ENCODE measurements around the gene NENF. TPM values are rescaled to one million over a fixed set of nuclear protein-coding genes. Genes with fewer than 3 reads are reported as not detected.
A peak's percentile ranks its signal among the peaks of the same experiment; 100 is the strongest.

Gene NENF
- polyA plus RNA-seq, 1 donor (not counting 4 experiments of a cell fraction or from before 2014, with no cell fraction given): 65.6 TPM

GRCh38 chr1:212461916-212462660 lies 29.4 kb downstream of the NENF start:
- Histone ChIP-seq H3K4me1 (ENCODE audit: control insufficient read depth, extremely low read depth, insufficient read depth, low read length) (peaks cover 7% of the 10 kb centered on the region), H2AFZ (ENCODE audit: control insufficient read depth, low read length) (no peak overlapping the region), H3K9ac (ENCODE audit: control insufficient read depth, extremely low read depth, insufficient read depth, low read length) (no peak overlapping the region), H3K9me3 (ENCODE audit: control insufficient read depth, low read depth, low read length) (no peaks in the 10 kb centered on the region), H3K36me3 (ENCODE audit: control insufficient read depth in 2 of 2, extremely low read depth in 1 of 2, insufficient read depth in 2 of 2, low read length in 2 of 2) (no peaks in the 10 kb centered on the region), H3K9me1 (ENCODE audit: control insufficient read depth, extremely low read depth, insufficient read depth, low read length) (no peaks in the 10 kb centered on the region), H4K20me1 (ENCODE audit: control insufficient read depth, extremely low read depth, insufficient read depth, low read length) (no peaks in the 10 kb centered on the region), H3K4me2 (ENCODE audit: control insufficient read depth, extremely low read depth, insufficient read depth, low read depth, low read length) (no peak overlapping the region), H3K27ac (ENCODE audit: control insufficient read depth, insufficient read depth, low read length) (no peak overlapping the region), H3K27me3 (ENCODE audit: control insufficient read depth, extremely low read depth, insufficient read depth, low read length) (no peaks in the 10 kb centered on the region), H3K79me2 (ENCODE audit: control insufficient read depth, insufficient read depth, low read length) (no peaks in the 10 kb centered on the region), H3K4me3 (ENCODE audit: control insufficient read depth in 2 of 3, extremely low read depth in 1 of 3, insufficient read depth in 2 of 3, low read depth in 1 of 3, low read length in 3 of 3) (no peak overlapping the region)
- DNase-seq (ENCODE audit: low read depth, low spot score) (no peak), FAIRE-seq (no peak)
- dilution Hi-C loops (cut with MboI; ENCODE audit: extremely low pct_ligation_motif_present, low sequenced_read_pairs): no loop called here
- TF ChIP-seq, protein P1, sequence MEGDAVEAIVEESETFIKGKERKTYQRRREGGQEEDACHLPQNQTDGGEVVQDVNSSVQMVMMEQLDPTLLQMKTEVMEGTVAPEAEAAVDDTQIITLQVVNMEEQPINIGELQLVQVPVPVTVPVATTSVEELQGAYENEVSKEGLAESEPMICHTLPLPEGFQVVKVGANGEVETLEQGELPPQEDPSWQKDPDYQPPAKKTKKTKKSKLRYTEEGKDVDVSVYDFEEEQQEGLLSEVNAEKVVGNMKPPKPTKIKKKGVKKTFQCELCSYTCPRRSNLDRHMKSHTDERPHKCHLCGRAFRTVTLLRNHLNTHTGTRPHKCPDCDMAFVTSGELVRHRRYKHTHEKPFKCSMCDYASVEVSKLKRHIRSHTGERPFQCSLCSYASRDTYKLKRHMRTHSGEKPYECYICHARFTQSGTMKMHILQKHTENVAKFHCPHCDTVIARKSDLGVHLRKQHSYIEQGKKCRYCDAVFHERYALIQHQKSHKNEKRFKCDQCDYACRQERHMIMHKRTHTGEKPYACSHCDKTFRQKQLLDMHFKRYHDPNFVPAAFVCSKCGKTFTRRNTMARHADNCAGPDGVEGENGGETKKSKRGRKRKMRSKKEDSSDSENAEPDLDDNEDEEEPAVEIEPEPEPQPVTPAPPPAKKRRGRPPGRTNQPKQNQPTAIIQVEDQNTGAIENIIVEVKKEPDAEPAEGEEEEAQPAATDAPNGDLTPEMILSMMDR (optimal IDR thresholded peaks at IDR 0.05 in 1 of 3, IDR thresholded peaks at IDR 0.05 in 1 of 3, conservative IDR thresholded peaks at IDR 0.05 in 1 of 3; ENCODE audit: extremely low read depth in 1 of 3, insufficient read depth in 2 of 3, low read length in 3 of 3): no peak
- no peak for TF ChIP-seq EZH2 (IDR thresholded peaks at IDR 0.05; ENCODE audit: low read length)

DNA sequence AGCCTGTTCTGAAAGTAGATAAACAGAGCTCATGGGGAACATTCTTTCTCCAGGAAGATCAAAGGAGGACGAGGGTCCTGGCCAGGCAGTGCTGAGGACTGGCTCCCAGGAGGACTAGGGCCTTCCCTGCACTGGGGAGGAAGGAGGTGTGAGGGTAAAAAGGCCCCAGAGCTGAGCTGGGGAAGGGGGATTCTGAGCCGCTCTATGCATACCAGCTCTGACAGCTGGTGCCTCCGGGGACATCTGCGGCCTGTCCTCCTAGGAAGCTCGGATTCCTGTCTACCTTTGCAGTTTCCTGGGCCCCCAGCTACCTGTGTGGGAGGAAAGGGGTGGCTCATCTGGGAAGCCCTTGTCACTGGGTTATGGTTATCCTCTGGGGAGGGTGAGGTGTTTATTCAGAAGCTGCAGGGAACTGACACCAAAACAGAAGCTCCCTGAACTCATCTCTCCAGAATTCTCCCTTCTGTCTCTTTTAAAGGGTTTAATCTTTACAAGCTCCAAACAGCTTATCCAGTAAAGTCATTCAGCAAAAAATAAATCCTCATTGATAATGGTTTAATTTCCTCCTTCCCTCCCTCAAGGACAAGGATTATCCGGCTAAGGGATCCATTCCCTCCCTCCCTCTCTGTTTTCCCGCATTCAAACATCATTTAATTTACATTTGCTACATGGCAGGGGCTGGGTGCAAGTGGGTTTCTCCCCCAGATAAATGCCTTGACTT lies 31.0 kb downstream of the NENF start:
- Histone ChIP-seq H3K36me3 (ENCODE audit: control insufficient read depth in 2 of 2, extremely low read depth in 1 of 2, insufficient read depth in 2 of 2, low read length in 2 of 2) (no peaks in the 10 kb centered on the region), H3K9me3 (ENCODE audit: control insufficient read depth, low read depth, low read length) (no peaks in the 10 kb centered on the region), H3K9ac (ENCODE audit: control insufficient read depth, extremely low read depth, insufficient read depth, low read length) (no peak overlapping the region), H3K9me1 (ENCODE audit: control insufficient read depth, extremely low read depth, insufficient read depth, low read length) (no peaks in the 10 kb centered on the region), H3K27me3 (ENCODE audit: control insufficient read depth, extremely low read depth, insufficient read depth, low read length) (no peaks in the 10 kb centered on the region), H4K20me1 (ENCODE audit: control insufficient read depth, extremely low read depth, insufficient read depth, low read length) (no peaks in the 10 kb centered on the region), H3K4me2 (ENCODE audit: control insufficient read depth, extremely low read depth, insufficient read depth, low read depth, low read length) (no peak overlapping the region), H2AFZ (ENCODE audit: control insufficient read depth, low read length) (peak overlapping the region; percentile 43), H3K4me1 (ENCODE audit: control insufficient read depth, extremely low read depth, insufficient read depth, low read length) (peaks cover 12% of the 10 kb centered on the region), H3K79me2 (ENCODE audit: control insufficient read depth, insufficient read depth, low read length) (no peaks in the 10 kb centered on the region), H3K27ac (ENCODE audit: control insufficient read depth, insufficient read depth, low read length) (no peak overlapping the region), H3K4me3 (ENCODE audit: control insufficient read depth in 2 of 3, extremely low read depth in 1 of 3, insufficient read depth in 2 of 3, low read depth in 1 of 3, low read length in 3 of 3) (no peak overlapping the region)
- no peak for TF ChIP-seq EZH2 (IDR thresholded peaks at IDR 0.05; ENCODE audit: low read length)
- TF ChIP-seq, protein P1 (optimal IDR thresholded peaks at IDR 0.05 in 1 of 3, IDR thresholded peaks at IDR 0.05 in 1 of 3, conservative IDR thresholded peaks at IDR 0.05 in 1 of 3; ENCODE audit: extremely low read depth in 1 of 3, insufficient read depth in 2 of 3, low read length in 3 of 3): no peak
- FAIRE-seq (no peak), DNase-seq (ENCODE audit: low read depth, low spot score) (no peak)
- dilution Hi-C loops (cut with MboI; ENCODE audit: extremely low pct_ligation_motif_present, low sequenced_read_pairs): no loop called here

Data from keratinocyte (primary cell).